Heart left ventricle (tissue), 16 donors: Measurements from ENCODE around the gene IL1B. TPM values are rescaled to one million over a fixed set of nuclear protein-coding genes. Genes with fewer than 3 reads are reported as not detected.

Experiments
- ATAC-seq, 4 donors: fragments of 200-7000 bp; cut with Tn5 transposase; one replicate each; pipeline ENCODE4 v1.9.1; 2020 to 2022; ENCODE audit warnings: moderate library complexity in 4 of 4, mild to moderate bottlenecking in 3 of 4, moderate number of reproducible peaks in 1 of 4
- DNase-seq, 5 donors: peaks; one replicate each; pipeline ENCODE4 v3.0.0-alpha.2; 2020
- H3K27ac ChIP-seq, 12 donors: fragments of 200-600 bp; sonication (generic) in 4 of 12; one replicate each; pipeline versions ENCODE4 v1.5.0 to v1.8.0; 2016 to 2022; ENCODE audit warnings: mild to moderate bottlenecking in 2 of 12
- H3K27me3 ChIP-seq, 9 donors: fragments of 200-600 bp; sonication (generic) in 2 of 9; one replicate each; pipeline versions ENCODE4 v1.5.1 to v1.8.0; 2016 to 2022; ENCODE audit warnings: mild to moderate bottlenecking in 3 of 9
- H3K36me3 ChIP-seq, 9 donors: fragments of 200-600 bp; sonication (generic) in 2 of 9; one replicate each; pipeline versions ENCODE4 v1.5.0 to v1.8.0; 2018 to 2022; ENCODE audit warnings: mild to moderate bottlenecking in 2 of 9
- H3K4me1 ChIP-seq, 12 donors: fragments of 200-600 bp; sonication (generic) in 4 of 12; one replicate each; pipeline versions ENCODE4 v1.5.0 to v1.8.0; 2016 to 2022; ENCODE audit warnings: mild to moderate bottlenecking in 3 of 12
- H3K4me3 ChIP-seq, 12 donors: fragments of 200-600 bp; sonication (generic) in 4 of 12; one replicate each; pipeline versions ENCODE4 v1.5.0 to v1.8.0; 2017 to 2022; ENCODE audit warnings: mild to moderate bottlenecking in 9 of 12, moderate library complexity in 4 of 12
- H3K9me3 ChIP-seq, 12 donors: fragments of 200-600 bp; sonication (generic) in 4 of 12; one replicate each; pipeline versions ENCODE4 v1.5.0 to v1.8.0; 2016 to 2022; ENCODE audit warnings: mild to moderate bottlenecking in 1 of 12
- POLR2A ChIP-seq, 2 donors: fragments of 450-650 bp; IDR thresholded peaks; one replicate each; pipeline ENCODE4 v1.6.1; 2017; ENCODE audit warnings: antibody characterized with exemption in 2 of 2, mild to moderate bottlenecking in 2 of 2, moderate library complexity in 2 of 2
- WGBS, 4 donors: extraction: QIAGEN DNeasy Blood & Tissue Kit in 2 of 4; methylation state at CpG; one replicate each; pipeline versions ENCODE4 v1.1.5 to v1.1.7; 2013 to 2018; 5-methylcytosine and 5-hydroxymethylcytosine counted together
- intact Hi-C, 10 donors: fragments of 100-400 bp; cut with DNase I; formaldehyde crosslinking; loops; one replicate each; pipeline versions ENCODE4 v1.11.1 to v1.14.2; 2022
- polyA plus RNA-seq, 2 donors: library from polyadenylated mRNA; stranded (reverse); fragments of 200-250 nt; gene quantifications; one replicate each; pipeline ENCODE4 v1.2.3, GENCODE V29; 2013
- total RNA-seq, 9 donors: library from RNA; depleted of rRNA in 2 of 9; stranded (reverse); fragments of >200 nt in 2 of 9; fragmentation: NEBNext Ultra II Directional in 3 of 9; extraction: Animal tissue kit (Norgen Biotek cat#: 25700) in 3 of 9; gene quantifications; one replicate each; pipeline versions ENCODE4 v1.1.0 to v1.2.4, GENCODE V29; 2016 to 2023
- TF ChIP-seq, protein P1 (sequence below), 12 donors: fragments of 200-600 bp; sonication (generic) in 4 of 12; IDR thresholded peaks; one replicate each; pipeline versions ENCODE4 v1.5.0 to v1.8.0; 2018 to 2022; ENCODE audit warnings: antibody characterized with exemption in 12 of 12, mild to moderate bottlenecking in 5 of 12
- donor health status: ischemic (EF 13 %, LVEDD 7.1; RV severe dilation, severe dysfunction).
- donor health status: healthy with polysubstance abuse.
- donor health status: DM: no; HTN: yes; CAD: no.
- donor health status: DM: no; HTN: no; CAD: no.
- donor health status: ischemic (EF 25% LVEDD 6.9; RV normal size, moderate dysfunction).
- donor health status: ischemic (EF 25% LVEDD 5.7; RV mildly dilated, moderate dysfunction).
- donor health status: healthy.
- donor health status: DM: yes; HTN: yes; CAD: no.
- donor health status: ischemic (EF 35%, LVEDD 5.7; RV mildly dilated, moderate dysfunction).
- donor health status: nonischemic (EF 11% LVEDD 7.7; RV severe dilation, severe dysfunction).
- donor health status: DM: yes; HTN: yes; CAD: no.
- donor health status: PGD.
- donor health status: ischemic (EF 29% LVEDD 5.4; RV normal size, mild dysfunction).
- donor health status: nonischemic (EF 23%, LVEDD 6.1; RV moderate dilation, normal function).

IL1B gene
- total and polyA plus RNA-seq, 11 donors: 0.27 to 12.3 (median 1.1) TPM; not detected in 4

DNA sequence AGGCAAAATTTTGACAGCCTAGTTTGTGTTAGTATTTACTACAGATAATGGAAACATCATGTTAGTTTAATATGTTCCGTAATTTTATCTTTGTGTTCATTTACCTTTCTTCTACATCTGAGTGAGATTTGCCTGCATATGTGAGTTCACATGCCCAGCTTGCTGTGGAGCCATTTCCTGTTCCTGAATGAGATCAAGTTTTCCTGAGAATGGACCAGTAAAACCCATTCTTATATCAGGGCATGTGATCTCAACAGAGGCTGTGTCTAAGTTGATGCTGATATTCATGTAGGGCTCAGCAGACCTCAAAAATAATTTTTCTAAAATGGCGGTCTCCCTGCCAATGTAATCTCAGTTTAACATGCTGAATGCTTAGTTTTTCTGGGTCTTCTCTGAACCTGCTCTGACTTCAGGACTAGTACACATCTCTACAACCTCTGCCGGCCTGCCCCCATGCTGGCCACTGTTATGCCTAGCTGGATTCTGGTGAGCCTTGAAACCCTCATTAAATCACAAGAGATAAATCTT is 53.3 kb downstream of the IL1B start:
- no peak overlapping the region for H3K27ac ChIP-seq
- intact Hi-C loops: no loop called here
- no peak for TF ChIP-seq POLR2A (IDR thresholded peaks at IDR 0.05)
- TF ChIP-seq, protein P1, sequence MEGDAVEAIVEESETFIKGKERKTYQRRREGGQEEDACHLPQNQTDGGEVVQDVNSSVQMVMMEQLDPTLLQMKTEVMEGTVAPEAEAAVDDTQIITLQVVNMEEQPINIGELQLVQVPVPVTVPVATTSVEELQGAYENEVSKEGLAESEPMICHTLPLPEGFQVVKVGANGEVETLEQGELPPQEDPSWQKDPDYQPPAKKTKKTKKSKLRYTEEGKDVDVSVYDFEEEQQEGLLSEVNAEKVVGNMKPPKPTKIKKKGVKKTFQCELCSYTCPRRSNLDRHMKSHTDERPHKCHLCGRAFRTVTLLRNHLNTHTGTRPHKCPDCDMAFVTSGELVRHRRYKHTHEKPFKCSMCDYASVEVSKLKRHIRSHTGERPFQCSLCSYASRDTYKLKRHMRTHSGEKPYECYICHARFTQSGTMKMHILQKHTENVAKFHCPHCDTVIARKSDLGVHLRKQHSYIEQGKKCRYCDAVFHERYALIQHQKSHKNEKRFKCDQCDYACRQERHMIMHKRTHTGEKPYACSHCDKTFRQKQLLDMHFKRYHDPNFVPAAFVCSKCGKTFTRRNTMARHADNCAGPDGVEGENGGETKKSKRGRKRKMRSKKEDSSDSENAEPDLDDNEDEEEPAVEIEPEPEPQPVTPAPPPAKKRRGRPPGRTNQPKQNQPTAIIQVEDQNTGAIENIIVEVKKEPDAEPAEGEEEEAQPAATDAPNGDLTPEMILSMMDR (IDR thresholded peaks at IDR 0.05): no peak
- WGBS, 4 donors: 95 to 97% (median 96%) methylated on average over 3 of the region's 3 CpGs
- H3K9me3 ChIP-seq: no peaks in the 10 kb centered on the region
- peaks cover 0 to 29% (median 0%) of the 10 kb centered on the region in 12 donors for H3K4me1 ChIP-seq
- no peak overlapping the region for H3K4me3 ChIP-seq
- ATAC-seq (no peak), DNase-seq (no peak)
- peaks cover 0 to 7% (median 0%) of the 10 kb centered on the region in 9 donors for H3K27me3 ChIP-seq
- no peaks in the 10 kb centered on the region for H3K36me3 ChIP-seq

DNA sequence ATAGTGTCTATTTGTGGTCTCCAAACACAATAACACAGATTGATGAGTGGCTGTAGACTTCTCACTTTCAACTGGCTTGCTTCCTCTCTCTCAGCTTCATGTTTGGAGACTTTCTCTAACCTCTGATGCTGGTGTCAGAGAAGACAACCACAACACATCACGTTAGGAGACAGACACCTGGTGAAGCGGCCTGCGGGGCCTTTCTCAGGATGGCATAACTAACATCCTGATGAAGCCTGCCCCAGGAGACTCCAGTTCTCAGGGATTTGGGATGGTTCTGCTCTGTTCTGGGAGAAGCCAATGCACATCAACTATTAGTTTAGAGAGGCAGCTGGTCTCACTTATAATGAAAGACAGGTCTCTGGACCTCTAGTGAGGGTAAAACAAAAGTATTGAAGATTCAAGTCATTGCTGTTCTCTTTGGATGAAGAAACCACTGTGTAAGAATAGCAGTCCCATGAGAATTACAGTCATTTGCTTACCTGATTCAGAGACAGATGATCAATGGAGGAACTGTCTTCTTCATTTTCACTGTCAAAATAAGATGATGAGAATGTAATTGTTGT is 54.3 kb downstream of the IL1B start:
- H3K27me3 ChIP-seq: peaks cover 0 to 7% (median 0%) of the 10 kb centered on the region in 9 donors
- no peak for TF ChIP-seq POLR2A (IDR thresholded peaks at IDR 0.05)
- TF ChIP-seq, protein P1 (IDR thresholded peaks at IDR 0.05): no peak
- H3K27ac ChIP-seq: no peak overlapping the region
- intact Hi-C loops: no loop called here
- H3K4me3 ChIP-seq: no peak overlapping the region
- 79 to 100% (median 89%) methylated on average over 3 of the region's 3 CpGs for WGBS, 4 donors
- H3K4me1 ChIP-seq: peaks cover 0 to 20% (median 0%) of the 10 kb centered on the region in 12 donors
- no peaks in the 10 kb centered on the region for H3K9me3 ChIP-seq
- H3K36me3 ChIP-seq: no peaks in the 10 kb centered on the region
- ATAC-seq (no peak), DNase-seq (no peak)

Other genes with a start within 250 kb of the IL1B start
- gene SLC20A1, start 190.8 kb downstream of the IL1B start, total RNA-seq: 10 to 100 TPM in 7 of 9 donors, 1 to 10 TPM in 2; 5.6 to 51.7 (median 12.0) TPM
- 10 to 100 TPM in 1 of 2 donors, 1 to 10 TPM in 1; 7.6 to 12.2 TPM for gene SLC20A1, start 190.8 kb downstream of the IL1B start, polyA plus RNA-seq
- under 1 TPM in 1 of 9 donors, not detected in 8; 0.16 TPM for gene NT5DC4, start 115.8 kb downstream of the IL1B start, total RNA-seq
- not detected for gene NT5DC4, start 115.8 kb downstream of the IL1B start, polyA plus RNA-seq
- gene CKAP2L, start 72.2 kb downstream of the IL1B start, total RNA-seq: 1 to 10 TPM in 1 of 9 donors, under 1 TPM in 5, not detected in 3; 0.10 to 4.5 (median 0.33) TPM
- under 1 TPM in 1 of 2 donors, not detected in 1; 0.06 TPM for gene CKAP2L, start 72.2 kb downstream of the IL1B start, polyA plus RNA-seq
- gene IL1A, start 52.3 kb downstream of the IL1B start, total RNA-seq: under 1 TPM in 1 of 9 donors, not detected in 8; 0.13 TPM
- gene IL1A, start 52.3 kb downstream of the IL1B start, polyA plus RNA-seq: not detected
- not detected for gene IL37, start 74.4 kb upstream of the IL1B start, total RNA-seq
- gene IL37, start 74.4 kb upstream of the IL1B start, polyA plus RNA-seq: not detected
- gene IL36G, start 141.2 kb upstream of the IL1B start, total RNA-seq: not detected
- not detected for gene IL36G, start 141.2 kb upstream of the IL1B start, polyA plus RNA-seq
- not detected for gene IL36A, start 168.7 kb upstream of the IL1B start, total RNA-seq
- not detected for gene IL36A, start 168.7 kb upstream of the IL1B start, polyA plus RNA-seq
- not detected for gene IL36B, start 216.1 kb upstream of the IL1B start, total RNA-seq
- not detected for gene IL36B, start 216.1 kb upstream of the IL1B start, polyA plus RNA-seq
- not detected for gene IL36RN, start 222.4 kb upstream of the IL1B start, total RNA-seq
- gene IL36RN, start 222.4 kb upstream of the IL1B start, polyA plus RNA-seq: not detected
- not detected for gene IL1F10, start 231.2 kb upstream of the IL1B start, total RNA-seq
- not detected for gene IL1F10, start 231.2 kb upstream of the IL1B start, polyA plus RNA-seq